GM12891 (cell line): ENCODE measurements around the gene ILRUN.
"Not testable (repeated sequence)": the region's sequence is repeated elsewhere in the genome, so short reads cannot be mapped to it uniquely, and the experiment has no call there.

Source experiments
- DNase-seq: peaks from one replicate; pipeline ENCODE4 v3.0.0; 2011; ENCODE audit warnings: low spot score; ENCODE audit not compliant: insufficient read length
- FAIRE-seq: peaks from 2 replicates; lab custom pipeline; 2011; peaks lifted over from hg19 to GRCh38; lab: Jason Lieb, UNC
- PAX5 ChIP-seq: IDR thresholded peaks from 2 replicates; pipeline ENCODE4 v1.6.1; 2011; ENCODE audit warnings: low read length, moderate library complexity, mild to moderate bottlenecking; ENCODE audit not compliant: insufficient read depth, severe bottlenecking
- POLR2A ChIP-seq: IDR thresholded peaks from 2 replicates; pipeline ENCODE4 v1.6.1; 2011; ENCODE audit warnings: low read depth, low read length, control low read depth
- POLR2AphosphoS5 ChIP-seq: IDR thresholded peaks from 2 replicates; pipeline ENCODE4 v1.6.1; 2011; ENCODE audit warnings: low read depth, low read length, control low read depth
- POU2F2 ChIP-seq: IDR thresholded peaks from 2 replicates; pipeline ENCODE4 v1.6.1; 2011; ENCODE audit warnings: low read depth, mild to moderate bottlenecking, control low read depth, low read length, moderate library complexity
- SPI1 ChIP-seq: IDR thresholded peaks from 2 replicates; pipeline ENCODE4 v1.6.1; 2011; ENCODE audit warnings: low read depth, low read length, control low read depth
- TAF1 ChIP-seq: IDR thresholded peaks from 2 replicates; pipeline ENCODE4 v1.6.1; 2011; ENCODE audit warnings: low read depth, low read length, control low read depth

ILRUN gene

DNA sequence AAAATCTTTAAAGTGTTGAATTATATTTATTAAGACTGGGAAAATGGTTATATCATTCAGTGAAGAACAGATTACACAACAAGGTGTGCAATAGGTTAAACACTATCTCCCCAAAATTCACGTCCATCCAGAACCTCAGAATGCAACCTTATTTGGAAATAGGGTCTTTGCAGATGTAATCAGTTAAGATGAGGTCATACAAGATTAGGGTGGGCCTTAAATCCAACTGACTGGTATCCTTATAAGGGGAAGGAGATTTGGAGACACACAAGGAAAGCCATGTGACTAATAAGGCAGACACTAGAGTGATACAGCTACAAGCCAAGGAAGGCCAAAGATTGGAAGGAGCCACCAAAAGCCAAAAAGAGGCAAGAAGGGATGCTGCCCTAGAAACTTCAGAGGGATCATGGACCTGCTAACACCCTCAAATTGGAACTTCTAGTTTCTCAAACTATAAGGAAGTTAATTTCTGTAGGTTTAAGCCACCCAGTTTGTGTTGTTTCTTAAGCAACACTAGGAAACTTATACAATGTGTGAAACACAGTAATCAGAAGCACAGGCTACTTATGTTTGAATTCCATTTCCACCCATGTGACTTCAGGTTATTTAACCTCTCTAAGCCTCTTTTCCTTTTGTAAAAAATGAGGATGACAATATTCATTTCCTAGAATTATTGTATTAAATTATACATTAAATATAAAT lies 16.9 kb downstream of the ILRUN start:
- FAIRE-seq = peak; percentile 33
- DNase-seq = no peak
- TF ChIP-seq POLR2AphosphoS5 = no peak
- no peak for TF ChIP-seq SPI1
- TF ChIP-seq TAF1 = no peak
- no peak for TF ChIP-seq POU2F2
- TF ChIP-seq PAX5 = no peak
- TF ChIP-seq POLR2A = no peak

DNA sequence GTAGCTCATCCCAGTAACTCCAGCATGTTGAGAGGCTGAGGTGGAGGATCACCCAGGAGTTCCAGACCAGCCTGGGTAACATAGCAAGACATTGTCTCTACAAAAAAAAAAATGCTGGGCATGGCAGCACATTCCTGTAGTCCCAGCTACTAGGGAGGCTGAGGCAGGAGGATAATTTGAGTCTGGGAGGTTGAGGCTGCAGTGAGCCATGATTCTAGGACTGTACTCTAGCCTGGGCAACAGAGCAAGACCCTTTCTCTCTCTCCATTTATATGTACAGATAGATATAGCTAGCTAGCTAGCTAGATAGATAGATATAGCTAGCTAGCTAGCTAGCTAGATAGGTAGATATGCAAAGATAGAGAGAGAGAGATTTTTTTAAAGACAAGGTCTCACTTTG lies 20.4 kb downstream of the ILRUN start:
- no peak for DNase-seq
- TF ChIP-seq TAF1 (no peak), SPI1 (no peak)
- FAIRE-seq = no peak

DNA sequence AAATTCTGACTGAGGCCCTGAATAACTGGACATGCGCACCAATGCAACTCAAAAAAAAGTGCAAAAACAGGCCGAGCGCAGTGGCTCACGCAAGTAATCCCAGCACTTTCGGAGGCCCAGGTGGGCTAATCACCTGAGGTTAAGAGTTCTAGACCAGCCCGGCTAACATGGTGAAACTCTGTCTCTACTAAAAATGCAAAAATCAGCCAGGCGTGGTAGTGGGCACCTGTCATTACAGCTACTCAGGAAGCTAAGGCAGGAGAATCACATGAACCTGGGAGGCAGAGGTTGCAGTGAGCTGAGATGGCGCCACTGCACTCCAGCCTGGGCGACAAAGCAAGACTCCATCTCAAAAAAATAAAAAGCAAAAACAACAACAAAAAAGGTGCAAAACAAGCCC lies 21.6 kb downstream of the ILRUN start:
- peak; percentile 35 for FAIRE-seq
- peak; percentile 89 for TF ChIP-seq PAX5
- not testable (repeated sequence) for DNase-seq

DNA sequence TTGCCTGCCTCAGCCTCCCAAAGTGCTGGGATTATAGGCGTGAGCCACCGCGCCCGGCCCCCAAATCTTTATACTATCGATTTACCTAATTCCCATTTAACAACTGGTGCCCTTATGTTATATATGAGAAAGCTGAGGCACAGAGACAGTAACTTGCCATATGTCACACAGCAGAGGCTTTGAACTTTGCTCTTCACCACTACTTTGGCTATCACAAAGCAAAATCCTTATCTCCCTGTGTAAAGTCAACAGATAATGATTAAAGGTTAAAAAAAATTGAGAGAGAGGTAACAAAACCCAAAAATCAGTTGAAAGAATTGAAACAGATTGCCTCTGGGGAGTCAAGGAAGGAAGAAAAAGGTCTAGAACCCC lies 22.3 kb downstream of the ILRUN start:
- no peak for TF ChIP-seq POLR2AphosphoS5
- no peak for TF ChIP-seq POLR2A
- no peak for TF ChIP-seq PAX5
- TF ChIP-seq TAF1 = no peak
- no peak for TF ChIP-seq POU2F2
- FAIRE-seq = no peak
- no peak for DNase-seq

DNA sequence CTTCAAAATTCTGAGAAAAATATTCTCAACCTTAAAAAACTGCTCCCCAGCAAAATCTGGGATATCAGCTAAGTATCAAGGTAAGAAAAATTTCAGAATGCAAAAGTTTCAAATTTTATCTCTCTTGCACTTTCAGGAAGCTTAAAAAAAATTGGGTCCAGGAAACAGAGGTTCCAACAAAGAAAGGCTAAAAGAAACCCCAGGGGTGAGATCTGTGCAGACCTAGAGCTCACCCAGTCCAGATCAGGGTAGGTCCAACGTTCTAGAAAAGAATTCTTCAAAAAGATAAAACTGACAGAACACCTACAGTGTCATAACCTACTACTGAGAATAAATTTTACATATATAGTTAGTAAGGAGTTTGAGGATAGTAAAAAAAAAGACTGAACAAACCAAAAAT lies 23.5 kb downstream of the ILRUN start:
- FAIRE-seq (no peak), DNase-seq (no peak)
- no peak for TF ChIP-seq SPI1
- no peak for TF ChIP-seq POU2F2
- 0 out of 2 replicates have a peak, but pooled peaks have one; percentile 3 for TF ChIP-seq POLR2AphosphoS5

- DNase-seq (no peak), FAIRE-seq (no peak)
- TF ChIP-seq POU2F2 (no peak), SPI1 (peak; percentile 52), POLR2AphosphoS5 (no peak)
These were observed 23.9 kb downstream of the ILRUN start for GRCh38 chr6:34672657-34673043.

- peak; percentile 93 for FAIRE-seq
- TF ChIP-seq PAX5 = no peak
- TF ChIP-seq POU2F2 = peak; percentile 89
- peak; percentile 53; the same call in 1 of the 2 replicates for TF ChIP-seq TAF1
- no peak for TF ChIP-seq SPI1
- TF ChIP-seq POLR2AphosphoS5 = peak; percentile 76
- TF ChIP-seq POLR2A = peak; percentile 62; the same call in 1 of the 2 replicates
- DNase-seq = no peak
These were observed 24.5 kb downstream of the ILRUN start for GRCh38 chr6:34671801-34672656.

- no peak for TF ChIP-seq POU2F2
- no peak for TF ChIP-seq POLR2A
- no peak for TF ChIP-seq PAX5
- no peak for TF ChIP-seq POLR2AphosphoS5
- no peak for TF ChIP-seq SPI1
- FAIRE-seq (no peak), DNase-seq (no peak)
These were observed 25.2 kb downstream of the ILRUN start for GRCh38 chr6:34671367-34671766.

DNA sequence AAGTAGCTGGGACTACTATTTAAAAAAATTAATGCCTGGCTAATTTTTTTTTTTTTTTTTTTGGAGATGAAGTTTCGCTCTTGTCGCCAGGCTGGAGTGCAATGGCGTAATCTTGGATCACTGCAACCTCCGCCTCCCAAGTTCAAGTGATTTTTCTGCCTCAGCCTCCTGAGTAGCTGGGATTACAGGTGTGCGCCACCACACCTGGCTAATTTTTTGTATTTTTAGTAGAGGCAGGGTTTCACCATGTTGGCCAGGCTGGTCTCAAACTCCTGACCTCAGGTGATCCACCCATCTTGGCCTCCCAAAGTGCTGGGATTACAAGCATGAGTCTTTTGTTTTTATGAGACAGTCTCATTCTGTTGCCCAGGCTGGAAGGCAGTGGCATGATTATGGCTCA lies 27.8 kb downstream of the ILRUN start:
- not testable (repeated sequence) for FAIRE-seq, DNase-seq

DNA sequence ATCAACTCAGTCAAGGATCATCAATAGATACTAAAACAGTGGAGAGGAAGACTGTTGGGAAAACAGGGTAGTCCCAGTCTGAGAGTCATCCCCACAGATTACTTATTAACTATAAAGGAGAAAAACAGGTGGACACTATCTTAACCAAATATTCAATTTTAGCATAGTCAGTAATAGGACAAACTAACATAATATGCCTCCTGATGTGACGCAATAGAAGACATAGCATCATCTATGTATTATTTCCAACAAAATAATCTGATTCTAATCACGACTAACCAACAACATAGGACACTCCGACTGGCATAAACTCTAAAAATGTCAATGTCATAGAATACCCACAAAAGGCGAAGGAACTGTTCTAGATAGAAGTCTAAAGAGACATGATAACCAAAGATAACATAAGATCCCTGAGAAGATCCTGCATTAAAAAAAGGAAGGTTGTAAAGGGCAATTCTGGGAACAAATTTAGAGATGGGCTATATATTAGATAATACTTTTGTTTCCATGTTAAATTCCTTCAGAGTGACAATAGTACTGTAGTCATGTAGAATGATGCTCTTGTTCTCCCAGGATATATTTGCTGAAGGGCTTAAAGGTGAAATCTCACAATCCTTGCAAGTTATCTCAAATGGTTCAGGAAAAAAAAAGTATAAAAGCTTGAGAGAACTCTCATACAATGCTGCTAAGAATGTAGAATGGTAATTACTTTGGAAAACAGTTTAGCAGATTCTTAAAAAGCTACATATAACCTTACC lies 28.9 kb downstream of the ILRUN start:
- TF ChIP-seq SPI1 (no peak), PAX5 (no peak), POLR2AphosphoS5 (no peak), POLR2A (no peak), TAF1 (no peak), POU2F2 (no peak)
- FAIRE-seq = no peak
- DNase-seq = no peak
